ENCODE results near the gene SAG. TPM values are rescaled to one million over a fixed set of nuclear protein-coding genes. Genes with fewer than 3 reads are reported as not detected.
"Not testable (repeated sequence)": the region's sequence is repeated elsewhere in the genome, so short reads cannot be mapped to it uniquely, and the experiment has no call there.

Gene SAG
- polyA plus RNA-seq, 1 donor: 0.36 TPM

DNA sequence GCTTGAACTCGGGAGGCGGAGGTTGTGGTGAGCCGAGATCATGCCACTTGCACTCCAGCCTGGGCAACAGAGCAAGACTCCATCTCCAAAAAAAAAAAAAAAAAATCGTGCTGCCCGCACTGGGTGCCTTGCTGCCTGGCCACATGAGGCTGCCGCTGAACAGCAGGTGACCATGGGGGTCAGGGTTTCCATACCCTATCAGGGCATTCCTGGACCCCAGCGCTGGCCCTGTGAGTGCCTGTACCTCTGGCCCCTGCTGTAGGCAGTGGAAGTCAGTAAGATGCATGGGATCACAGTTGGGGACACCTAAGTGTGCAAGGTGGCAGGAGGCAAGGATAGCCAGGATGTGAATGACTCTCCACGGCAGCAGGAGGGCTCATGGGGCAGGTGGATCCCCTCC lies 18.9 kb downstream of the SAG start:
- no CpG with 5 or more reads among the region's 8 CpGs for WGBS (ENCODE audit: insufficient coverage, low lambda C conversion rate)
- Histone ChIP-seq H3K4me1 (ENCODE audit: control insufficient read depth, insufficient read depth, low read length) (no peaks in the 10 kb centered on the region), H3K27ac (ENCODE audit: low read length) (no peak overlapping the region), H3K27me3 (ENCODE audit: control insufficient read depth, insufficient read depth, low read length) (no peaks in the 10 kb centered on the region), H3K9me3 (ENCODE audit: control insufficient read depth, low read depth, low read length) (no peaks in the 10 kb centered on the region), H3K36me3 (ENCODE audit: control insufficient read depth, insufficient read depth, low read length) (no peaks in the 10 kb centered on the region), H3K4me3 (ENCODE audit: low read length) (no peak overlapping the region)
- no peak for DNase-seq

GRCh38 chr2:233328922-233329321 lies 21.3 kb downstream of the SAG start:
- no CpG with 5 or more reads among the region's 4 CpGs for WGBS (ENCODE audit: insufficient coverage, low lambda C conversion rate)
- H3K36me3 ChIP-seq (ENCODE audit: control insufficient read depth, insufficient read depth, low read length): no peaks in the 10 kb centered on the region
- no peak overlapping the region for H3K4me3 ChIP-seq (ENCODE audit: low read length)
- no peaks in the 10 kb centered on the region for H3K9me3 ChIP-seq (ENCODE audit: control insufficient read depth, low read depth, low read length)
- no peak overlapping the region for H3K27ac ChIP-seq (ENCODE audit: low read length)
- no peaks in the 10 kb centered on the region for H3K4me1 ChIP-seq (ENCODE audit: control insufficient read depth, insufficient read depth, low read length)
- no peak for DNase-seq
- no peaks in the 10 kb centered on the region for H3K27me3 ChIP-seq (ENCODE audit: control insufficient read depth, insufficient read depth, low read length)

DNA sequence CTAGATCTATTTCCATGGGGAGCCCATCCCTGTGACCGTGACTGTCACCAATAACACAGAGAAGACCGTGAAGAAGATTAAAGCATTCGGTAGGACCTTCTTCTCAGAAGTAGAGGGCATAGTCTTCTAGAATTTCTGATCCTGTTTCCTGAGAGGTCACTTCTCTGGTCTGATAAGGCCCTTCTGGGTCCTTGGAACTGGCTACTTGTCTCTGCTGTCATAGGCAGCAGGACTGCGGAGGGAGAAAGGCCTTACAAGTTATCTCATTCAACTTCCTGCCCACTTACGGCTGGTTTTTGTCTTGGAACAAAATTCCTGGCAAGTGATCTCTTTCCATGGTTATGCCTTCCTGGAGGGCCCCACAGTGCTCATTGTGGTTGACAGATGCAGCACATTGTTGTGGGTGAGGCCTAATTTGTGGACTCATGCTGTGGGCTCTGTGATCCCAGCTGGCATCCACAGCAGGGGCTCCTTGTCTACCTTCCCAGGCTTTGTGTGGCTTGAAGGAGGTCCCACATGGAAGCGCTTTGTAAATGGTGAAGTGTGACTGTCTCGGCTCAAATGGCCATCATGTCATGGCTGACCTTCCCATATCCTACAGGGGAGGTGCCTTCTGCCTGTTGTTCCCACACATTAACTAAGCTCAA lies 22.0 kb downstream of the SAG start:
- Histone ChIP-seq H3K27me3 (ENCODE audit: control insufficient read depth, insufficient read depth, low read length) (no peaks in the 10 kb centered on the region), H3K4me1 (ENCODE audit: control insufficient read depth, insufficient read depth, low read length) (no peaks in the 10 kb centered on the region), H3K36me3 (ENCODE audit: control insufficient read depth, insufficient read depth, low read length) (no peaks in the 10 kb centered on the region), H3K4me3 (ENCODE audit: low read length) (no peak overlapping the region), H3K27ac (ENCODE audit: low read length) (no peak overlapping the region), H3K9me3 (ENCODE audit: control insufficient read depth, low read depth, low read length) (no peaks in the 10 kb centered on the region)
- no CpG with 5 or more reads among the region's 7 CpGs for WGBS (ENCODE audit: insufficient coverage, low lambda C conversion rate)
- no peak for DNase-seq

GRCh38 chr2:233331536-233331935 lies 23.9 kb downstream of the SAG start:
- no peaks in the 10 kb centered on the region for H3K36me3 ChIP-seq (ENCODE audit: control insufficient read depth, insufficient read depth, low read length)
- H3K4me3 ChIP-seq (ENCODE audit: low read length): no peak overlapping the region
- no peaks in the 10 kb centered on the region for H3K9me3 ChIP-seq (ENCODE audit: control insufficient read depth, low read depth, low read length)
- H3K27me3 ChIP-seq (ENCODE audit: control insufficient read depth, insufficient read depth, low read length): no peaks in the 10 kb centered on the region
- no peak overlapping the region for H3K27ac ChIP-seq (ENCODE audit: low read length)
- no CpG with 5 or more reads among the region's 15 CpGs for WGBS (ENCODE audit: insufficient coverage, low lambda C conversion rate)
- no peaks in the 10 kb centered on the region for H3K4me1 ChIP-seq (ENCODE audit: control insufficient read depth, insufficient read depth, low read length)
- peak in 1 of 2 donors; percentile 37 for DNase-seq

DNA sequence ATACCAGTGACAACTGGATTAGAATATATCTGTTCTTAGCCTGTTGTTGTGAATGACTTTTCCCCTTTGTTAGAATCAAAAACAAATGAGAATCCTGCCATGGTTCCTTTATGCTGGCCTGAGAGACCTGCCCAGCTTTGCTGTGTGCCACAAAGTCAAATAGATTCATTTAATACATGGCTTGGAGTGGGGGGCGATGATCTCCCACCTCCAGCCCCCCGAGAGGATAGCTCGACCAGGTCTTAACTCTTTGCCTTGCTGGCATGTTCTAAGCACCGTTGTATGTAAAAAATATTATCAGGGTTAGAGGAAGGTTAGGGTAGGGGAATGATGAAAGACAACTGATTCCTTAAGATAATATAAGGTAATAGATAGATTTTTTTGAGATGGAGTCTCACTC lies 24.5 kb downstream of the SAG start:
- no peak overlapping the region for H3K4me3 ChIP-seq (ENCODE audit: low read length)
- no peaks in the 10 kb centered on the region for H3K27me3 ChIP-seq (ENCODE audit: control insufficient read depth, insufficient read depth, low read length)
- DNase-seq: no peak
- no CpG with 5 or more reads among the region's 4 CpGs for WGBS (ENCODE audit: insufficient coverage, low lambda C conversion rate)
- peaks cover 5% of the 10 kb centered on the region for H3K4me1 ChIP-seq (ENCODE audit: control insufficient read depth, insufficient read depth, low read length)
- H3K27ac ChIP-seq (ENCODE audit: low read length): no peak overlapping the region
- H3K9me3 ChIP-seq (ENCODE audit: control insufficient read depth, low read depth, low read length): no peaks in the 10 kb centered on the region
- no peaks in the 10 kb centered on the region for H3K36me3 ChIP-seq (ENCODE audit: control insufficient read depth, insufficient read depth, low read length)

DNA sequence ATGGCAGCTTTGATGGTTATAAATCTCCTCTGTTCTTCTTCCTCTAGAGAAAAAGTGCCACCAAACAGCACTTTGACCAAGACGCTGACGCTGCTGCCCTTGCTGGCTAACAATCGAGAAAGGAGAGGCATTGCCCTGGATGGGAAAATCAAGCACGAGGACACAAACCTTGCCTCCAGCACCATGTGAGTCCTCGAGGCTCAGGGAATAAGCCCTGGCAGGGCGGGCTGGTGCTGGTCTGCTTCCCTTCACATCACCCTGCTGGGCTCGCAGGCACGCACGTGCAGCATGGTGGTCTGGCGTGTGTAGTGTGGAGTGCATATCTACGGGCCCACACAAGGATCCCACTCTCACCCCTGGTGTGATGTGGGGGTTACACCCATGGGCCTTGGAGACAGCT lies 27.3 kb downstream of the SAG start:
- no peak for DNase-seq
- Histone ChIP-seq H3K4me3 (ENCODE audit: low read length) (no peak overlapping the region), H3K4me1 (ENCODE audit: control insufficient read depth, insufficient read depth, low read length) (peaks cover 7% of the 10 kb centered on the region), H3K36me3 (ENCODE audit: control insufficient read depth, insufficient read depth, low read length) (no peaks in the 10 kb centered on the region), H3K27ac (ENCODE audit: low read length) (no peak overlapping the region), H3K27me3 (ENCODE audit: control insufficient read depth, insufficient read depth, low read length) (no peaks in the 10 kb centered on the region), H3K9me3 (ENCODE audit: control insufficient read depth, low read depth, low read length) (no peaks in the 10 kb centered on the region)
- WGBS (ENCODE audit: insufficient coverage, low lambda C conversion rate): no CpG with 5 or more reads among the region's 11 CpGs

- H3K27me3 ChIP-seq (ENCODE audit: control insufficient read depth, insufficient read depth, low read length); H3K9me3 ChIP-seq (ENCODE audit: control insufficient read depth, low read depth, low read length); H3K4me3 ChIP-seq (ENCODE audit: low read length); H3K36me3 ChIP-seq (ENCODE audit: control insufficient read depth, insufficient read depth, low read length); H3K4me1 ChIP-seq (ENCODE audit: control insufficient read depth, insufficient read depth, low read length); DNase-seq; H3K27ac ChIP-seq (ENCODE audit: low read length): not testable (repeated sequence)
- no CpG with 5 or more reads among the region's 13 CpGs for WGBS (ENCODE audit: insufficient coverage, low lambda C conversion rate)
These were observed 28.5 kb downstream of the SAG start for GRCh38 chr2:233336091-233336490.

DNA sequence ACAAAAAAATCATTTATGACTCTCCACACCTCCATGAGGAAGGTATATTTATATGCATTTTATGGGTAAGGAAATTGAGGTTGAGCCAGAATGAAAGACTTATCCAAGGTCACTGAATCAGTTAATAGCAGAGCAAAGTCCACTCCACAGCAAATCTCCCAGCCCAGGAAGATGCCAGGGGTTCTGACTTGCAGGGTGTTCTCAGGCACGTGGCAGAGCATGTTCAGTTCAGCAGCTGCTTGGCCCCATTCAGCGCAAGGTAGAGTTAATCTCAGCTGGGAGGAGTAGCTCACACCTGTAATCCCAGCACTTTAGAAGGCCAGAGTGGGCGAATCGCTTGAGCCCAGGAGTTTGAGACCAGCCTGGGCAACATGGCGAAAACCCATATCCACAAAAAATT lies 28.9 kb downstream of the SAG start:
- Histone ChIP-seq H3K36me3 (ENCODE audit: control insufficient read depth, insufficient read depth, low read length) (no peaks in the 10 kb centered on the region), H3K9me3 (ENCODE audit: control insufficient read depth, low read depth, low read length) (no peaks in the 10 kb centered on the region), H3K4me3 (ENCODE audit: low read length) (no peak overlapping the region), H3K4me1 (ENCODE audit: control insufficient read depth, insufficient read depth, low read length) (peaks cover 7% of the 10 kb centered on the region), H3K27ac (ENCODE audit: low read length) (no peak overlapping the region), H3K27me3 (ENCODE audit: control insufficient read depth, insufficient read depth, low read length) (no peaks in the 10 kb centered on the region)
- peak; percentile 77 to 88 for DNase-seq
- no CpG with 5 or more reads among the region's 5 CpGs for WGBS (ENCODE audit: insufficient coverage, low lambda C conversion rate)

- Histone ChIP-seq H3K9me3 (ENCODE audit: control insufficient read depth, low read depth, low read length) (no peaks in the 10 kb centered on the region), H3K36me3 (ENCODE audit: control insufficient read depth, insufficient read depth, low read length) (no peaks in the 10 kb centered on the region), H3K27me3 (ENCODE audit: control insufficient read depth, insufficient read depth, low read length) (no peaks in the 10 kb centered on the region), H3K4me1 (ENCODE audit: control insufficient read depth, insufficient read depth, low read length) (peaks cover 7% of the 10 kb centered on the region), H3K4me3 (ENCODE audit: low read length) (no peak overlapping the region), H3K27ac (ENCODE audit: low read length) (no peak overlapping the region)
- DNase-seq: no peak
- no CpG with 5 or more reads among the region's 5 CpGs for WGBS (ENCODE audit: insufficient coverage, low lambda C conversion rate)
These were observed 30.4 kb downstream of the SAG start for GRCh38 chr2:233338046-233338445.

DNA sequence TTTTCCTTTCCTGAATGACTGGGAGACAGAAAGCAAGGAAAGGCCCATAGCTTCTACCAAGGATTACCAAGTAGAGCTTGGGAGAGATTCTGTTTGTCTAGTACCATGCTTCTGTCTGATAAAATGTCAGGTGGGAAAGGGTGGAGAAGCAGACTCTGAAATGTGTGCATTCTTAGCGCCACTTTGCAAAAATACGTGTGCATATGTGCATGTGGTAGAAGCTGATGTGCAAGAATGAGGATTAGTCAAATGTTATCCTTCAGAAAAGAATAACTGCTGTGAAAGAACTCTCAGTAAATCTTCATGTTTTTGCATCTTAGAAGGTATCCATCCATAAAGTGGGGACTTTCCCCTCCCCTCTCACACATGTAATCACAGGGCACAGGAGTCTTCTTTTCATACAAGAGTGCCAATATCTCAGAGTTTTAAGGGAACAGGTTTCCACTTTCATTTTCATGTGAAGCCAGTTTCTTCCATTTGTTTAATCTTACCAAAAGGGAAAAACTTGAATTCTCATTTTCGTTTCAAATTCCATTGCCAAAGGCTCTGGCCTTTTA lies 31.3 kb downstream of the SAG start:
- H3K27ac ChIP-seq (ENCODE audit: low read length): no peak overlapping the region

GRCh38 chr2:233339427-233339826 lies 31.8 kb downstream of the SAG start:
- H3K4me1 ChIP-seq (ENCODE audit: control insufficient read depth, insufficient read depth, low read length): peaks cover 7% of the 10 kb centered on the region
- no peaks in the 10 kb centered on the region for H3K36me3 ChIP-seq (ENCODE audit: control insufficient read depth, insufficient read depth, low read length)
- DNase-seq: no peak
- no peaks in the 10 kb centered on the region for H3K9me3 ChIP-seq (ENCODE audit: control insufficient read depth, low read depth, low read length)
- WGBS (ENCODE audit: insufficient coverage, low lambda C conversion rate): 62% methylated on average over 2 of the region's 3 CpGs
- no peak overlapping the region for H3K27ac ChIP-seq (ENCODE audit: low read length)
- no peak overlapping the region for H3K4me3 ChIP-seq (ENCODE audit: low read length)
- H3K27me3 ChIP-seq (ENCODE audit: control insufficient read depth, insufficient read depth, low read length): no peaks in the 10 kb centered on the region

More for the DNA sequence above, 31.3 kb downstream of the SAG start:
- DNase-seq: no peak
- no CpG with 5 or more reads among the region's 3 CpGs for WGBS (ENCODE audit: insufficient coverage, low lambda C conversion rate)
- H3K9me3 ChIP-seq (ENCODE audit: control insufficient read depth, low read depth, low read length): no peaks in the 10 kb centered on the region
- no peak overlapping the region for H3K4me3 ChIP-seq (ENCODE audit: low read length)
- peaks cover 7% of the 10 kb centered on the region for H3K4me1 ChIP-seq (ENCODE audit: control insufficient read depth, insufficient read depth, low read length)
- no peaks in the 10 kb centered on the region for H3K36me3 ChIP-seq (ENCODE audit: control insufficient read depth, insufficient read depth, low read length)
- no peaks in the 10 kb centered on the region for H3K27me3 ChIP-seq (ENCODE audit: control insufficient read depth, insufficient read depth, low read length)

Data from large intestine (tissue), 3 donors.